NCI-H146 treated with DMSO at 0.1 percent for 48 hours (cell line): ENCODE data around the gene CST7.
"Not testable (repeated sequence)": the region's sequence is repeated elsewhere in the genome, so short reads cannot be mapped to it uniquely, and the experiment has no call there.

ENCODE experiments used
- DNase-seq: peaks from one replicate; lab custom pipeline; 2025; ENCODE audit not compliant: unreplicated experiment; lab: John Stamatoyannopoulos, UW

The CST7 gene

GRCh38 chr20:25000268-25000801 lies 51.3 kb downstream of the CST7 start:
- DNase-seq, result no peak

DNA sequence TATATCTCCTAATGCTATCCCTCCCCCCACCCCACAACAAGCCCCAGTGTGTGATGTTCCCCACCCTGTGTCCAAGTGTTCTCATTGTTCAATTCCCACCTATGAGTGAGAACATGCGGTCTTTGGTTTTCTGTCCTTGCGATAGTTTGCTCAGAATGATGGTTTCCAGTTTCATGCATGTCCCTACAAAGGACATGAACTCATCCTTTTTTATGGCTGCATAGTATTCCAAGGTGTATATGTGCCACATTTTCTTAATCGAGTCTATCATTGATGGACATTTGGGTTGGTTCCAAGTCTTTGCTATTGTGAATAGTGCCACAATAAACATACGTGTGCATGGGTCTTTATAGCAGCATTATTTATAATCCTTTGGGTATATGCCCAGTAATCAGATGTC lies 52.3 kb downstream of the CST7 start:
- not testable (repeated sequence) for DNase-seq

- no peak for DNase-seq
These were observed 53.9 kb downstream of the CST7 start for GRCh38 chr20:25003002-25003401.

DNA sequence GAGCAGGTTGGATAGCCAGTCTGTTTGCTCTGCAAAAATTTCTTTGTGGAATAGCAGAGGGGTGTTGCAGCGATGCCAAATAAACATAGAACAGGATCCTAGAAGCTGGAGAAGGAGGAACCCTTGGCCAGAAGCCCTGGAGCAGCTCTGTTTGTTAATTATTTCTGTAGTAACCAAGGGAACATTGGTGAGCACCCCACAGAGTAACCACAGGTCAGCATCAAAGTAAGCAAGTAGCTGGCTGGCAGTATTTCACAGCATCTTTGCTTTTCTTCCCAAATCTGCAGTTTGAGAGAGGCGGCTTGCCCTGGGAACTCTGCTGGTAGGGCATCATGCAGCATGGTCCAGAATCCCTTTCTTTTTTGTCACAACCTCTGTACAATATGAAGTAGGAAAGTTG lies 56.2 kb downstream of the CST7 start:
- DNase-seq, result peak; percentile 26

DNA sequence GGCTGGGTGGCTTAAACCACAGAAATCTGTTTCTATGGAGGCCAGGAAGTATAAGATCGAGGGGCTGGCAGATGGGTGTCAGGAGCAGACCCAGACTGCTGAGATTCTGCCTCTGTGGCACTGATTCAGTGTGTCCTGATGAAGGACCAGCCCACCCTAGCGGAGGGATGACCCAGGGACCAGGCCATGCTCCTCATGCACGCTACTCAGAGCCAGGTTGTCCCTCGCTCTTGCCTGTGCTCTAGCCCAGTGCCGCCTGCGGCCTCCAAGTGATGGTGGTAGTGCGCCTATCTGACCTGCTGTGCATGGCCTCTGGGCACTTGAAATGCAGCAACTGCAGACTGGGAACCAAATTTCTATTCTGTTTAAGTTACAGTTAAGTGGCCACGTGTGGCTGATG lies 56.6 kb downstream of the CST7 start:
- DNase-seq, result no peak

GRCh38 chr20:25006431-25007167 lies 57.5 kb downstream of the CST7 start:
- no peak for DNase-seq

DNA sequence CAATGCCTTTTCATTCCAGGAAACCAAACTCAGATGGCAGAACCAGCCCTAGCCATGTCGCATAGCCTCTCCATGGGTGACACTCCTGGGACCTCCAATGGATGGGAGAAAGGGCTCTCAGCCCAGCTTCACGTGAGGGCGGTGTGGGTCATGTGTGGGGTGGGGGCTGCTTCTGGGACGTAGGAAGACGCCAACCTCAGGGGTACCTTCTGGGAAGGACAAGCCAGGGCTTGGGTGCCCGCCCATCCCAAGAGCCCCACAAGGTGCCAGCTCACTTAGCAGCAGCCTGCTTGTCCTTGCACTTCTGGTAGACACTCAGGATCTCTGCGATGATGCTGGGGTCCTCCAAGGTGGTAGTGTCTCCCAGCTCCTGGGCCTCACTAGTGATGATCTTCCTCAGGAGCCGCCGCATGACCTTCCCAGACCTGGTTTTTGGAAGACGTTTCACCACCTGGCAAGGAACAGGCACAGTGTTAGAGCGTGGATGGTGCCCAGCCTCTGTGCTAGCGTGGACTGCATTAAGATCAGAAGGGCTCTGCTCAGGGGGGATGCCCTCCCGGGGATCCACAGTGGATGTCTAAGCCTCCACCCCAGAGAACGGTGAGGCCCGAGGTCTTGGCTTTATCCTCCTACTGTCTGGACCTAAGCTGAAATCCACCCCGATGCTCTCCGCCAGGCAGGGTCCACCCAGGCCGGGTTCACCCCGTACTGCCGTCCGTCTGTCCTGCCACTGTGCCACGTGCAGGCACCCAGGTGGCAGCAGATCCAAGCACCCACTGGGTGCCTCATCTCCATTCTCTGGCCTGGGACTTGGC lies 58.6 kb downstream of the CST7 start:
- no peak for DNase-seq

DNA sequence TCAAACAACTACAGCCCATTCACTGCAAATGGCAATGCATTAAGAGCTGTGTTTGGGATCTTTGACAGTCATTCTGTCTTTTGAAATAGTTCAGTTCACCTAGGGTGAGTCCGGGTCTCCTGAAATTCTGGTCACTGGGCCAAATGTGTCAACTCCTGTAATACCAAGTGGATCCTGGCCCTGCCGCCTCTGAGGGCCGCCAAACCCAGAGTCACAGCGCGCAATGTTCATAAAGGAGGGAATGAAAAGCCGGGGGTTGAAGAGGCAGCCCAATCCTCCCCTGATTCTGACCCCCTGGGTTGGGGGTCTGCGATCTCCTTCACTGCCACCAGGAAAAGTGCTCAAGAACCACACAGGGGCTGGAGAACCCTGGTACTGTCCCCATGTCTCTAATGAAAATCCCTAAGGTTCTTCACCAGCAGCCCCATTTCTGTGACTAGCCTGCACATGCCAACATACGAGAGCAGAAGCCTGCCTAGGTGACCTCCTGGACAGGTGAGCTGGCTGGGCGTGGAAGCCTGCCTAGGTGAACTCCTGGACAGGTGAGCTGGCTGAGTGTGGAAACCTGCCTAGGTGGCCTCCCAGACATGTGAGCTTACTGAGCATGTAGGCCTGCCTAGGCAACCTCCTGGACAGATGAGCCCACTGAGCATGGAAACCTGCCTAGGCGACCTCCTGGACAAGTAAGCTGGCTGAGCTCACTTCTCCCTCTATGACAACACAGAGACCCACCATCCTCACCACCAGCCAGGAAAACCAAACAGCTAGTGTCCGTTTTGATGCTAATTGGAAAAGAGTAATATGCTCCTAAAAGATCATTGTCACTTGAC lies 59.5 kb downstream of the CST7 start:
- no peak for DNase-seq
